ENCODE results near the gene MRTFA. TPM values are rescaled to one million over a fixed set of nuclear protein-coding genes. Genes with fewer than 3 reads are reported as not detected.

MRTFA gene
- total RNA-seq, 1 experiment from 2014 or later: 28.0 TPM

DNA sequence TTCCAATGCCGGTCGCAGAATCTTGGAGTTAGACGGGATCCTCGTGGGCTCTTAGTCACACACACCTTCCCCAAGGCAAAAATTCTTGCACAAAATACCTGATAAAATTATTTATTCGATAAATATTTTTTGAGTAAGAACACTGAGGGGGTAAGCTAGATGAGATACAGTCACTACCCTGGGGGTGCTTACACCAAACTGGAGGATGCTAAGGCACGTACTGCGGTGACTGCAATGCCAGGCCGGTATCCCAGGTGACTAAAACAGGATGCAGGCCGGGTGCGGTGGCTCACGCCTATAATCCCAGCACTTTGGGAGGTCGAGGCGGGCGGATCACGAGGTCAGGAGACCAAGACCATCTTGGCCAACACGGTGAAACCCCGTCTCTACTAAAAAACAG lies 1.7 kb upstream of the MRTFA start:
- CTCF ChIA-PET: no interaction called here
- peaks cover 11 to 28% of the 10 kb centered on the region in 2 experiments; a peak in 3 of 4 replicates for H3K4me1 ChIP-seq (ENCODE audit: control insufficient read depth in 1 of 2, insufficient read depth in 2 of 2, low read length in 2 of 2)
- no peaks in the 10 kb centered on the region for H3K9me2 ChIP-seq (ENCODE audit: insufficient read depth)
- peaks cover under 1% of the 10 kb centered on the region; the same call in 1 of the 2 replicates for H4K20me1 ChIP-seq (ENCODE audit: insufficient read depth)
- no TSS peak for BruUV-seq (replicated peaks)
- no peak for DNase-seq (ENCODE audit: low read depth, low spot score)
- ATAC-seq: no peak
- H3K9ac ChIP-seq (ENCODE audit: low read length): no peak overlapping the region
- H3K9me3 ChIP-seq (ENCODE audit: control insufficient read depth in 1 of 2, insufficient read depth in 1 of 2, low read depth in 1 of 2, low read length in 2 of 2): no peaks in the 10 kb centered on the region
- no peak overlapping the region for H3K27ac ChIP-seq (ENCODE audit: low read depth, low read length)
- H3K27me3 ChIP-seq (ENCODE audit: insufficient read depth, low read length): no peaks in the 10 kb centered on the region
- RAD21 ChIA-PET (ENCODE audit: low non-redundant PET in 1 of 2, low total read pairs in 2 of 2, uncharacterized antibody in 2 of 2, unreplicated experiment in 2 of 2): no interaction called here
- H3K36me3 ChIP-seq (ENCODE audit: control insufficient read depth in 1 of 2, insufficient read depth in 2 of 2, low read length in 2 of 2): no peaks in the 10 kb centered on the region
- H2AFZ ChIP-seq (ENCODE audit: low read depth, low read length, poor library complexity, severe bottlenecking): no peak overlapping the region
- H3K79me2 ChIP-seq (ENCODE audit: insufficient read depth, low read length): peaks cover 30% of the 10 kb centered on the region
- 0 out of 2 replicates have a peak overlapping the region, but pooled peaks have one; percentile 98 for H3K4me2 ChIP-seq (ENCODE audit: low read length)
- H3K4me3 ChIP-seq (replicated peaks in 1 of 2; ENCODE audit: low read depth in 1 of 2, low read length in 2 of 2): no peak overlapping the region
- intact Hi-C loops (cut with micrococcal nuclease): no loop called here
- TF ChIP-seq ELF1 (IDR thresholded peaks at IDR 0.05; ENCODE audit: borderline replicate concordance, low read depth) (no peak), JUND (IDR thresholded peaks at IDR 0.05) (no peak)
- POLR2A ChIA-PET: no interaction called here

DNA sequence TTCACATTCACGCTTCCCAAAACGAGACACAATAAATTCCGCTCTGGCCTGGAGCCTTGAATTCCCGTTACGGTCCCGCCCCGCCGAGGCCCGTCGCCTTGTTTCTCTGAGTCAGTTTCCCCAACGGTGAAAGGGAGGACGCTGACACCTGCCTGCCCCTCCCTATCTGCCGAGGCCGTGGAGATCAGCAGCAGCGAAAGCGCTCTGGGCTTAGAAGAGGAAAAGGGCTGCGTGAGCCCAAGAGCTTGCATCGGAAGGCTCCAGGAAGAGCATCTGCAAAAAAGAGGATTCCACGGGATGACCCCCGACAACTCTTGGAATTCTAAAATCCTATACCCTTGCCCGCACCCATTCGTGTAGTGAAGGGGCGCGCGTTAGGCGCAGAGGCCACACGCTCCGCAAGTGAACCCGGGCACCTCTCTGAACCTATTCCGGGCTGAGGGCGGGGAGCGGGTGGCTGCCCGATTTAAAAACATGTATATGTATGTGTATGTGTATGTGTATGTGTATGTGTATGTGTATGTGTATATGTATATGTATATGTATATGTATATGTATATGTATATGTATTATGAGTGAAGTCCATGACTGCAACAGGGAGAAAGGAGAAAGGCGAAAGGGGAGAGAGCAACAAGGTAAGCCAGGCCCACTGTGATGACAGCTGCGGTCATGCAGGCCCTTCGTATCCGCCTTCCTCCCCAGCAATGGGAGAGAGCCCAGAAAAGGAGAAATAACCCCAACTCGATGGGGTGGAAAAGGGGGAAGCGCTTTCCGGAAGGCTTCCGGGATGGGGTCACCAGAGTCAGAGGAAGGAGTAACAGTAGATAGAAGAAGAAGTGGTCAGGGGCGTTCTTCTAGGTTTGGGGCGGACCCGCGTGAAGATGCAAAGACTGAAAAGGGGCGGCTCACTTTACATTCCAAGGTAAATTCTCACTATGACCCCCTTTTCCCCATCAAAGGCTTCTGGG lies 948 bp upstream of the MRTFA start:
- Histone ChIP-seq H2AFZ (ENCODE audit: low read depth, low read length, poor library complexity, severe bottlenecking) (no peak overlapping the region), H3K27me3 (ENCODE audit: insufficient read depth, low read length) (no peaks in the 10 kb centered on the region), H3K27ac (ENCODE audit: low read depth, low read length) (peak overlapping the region; percentile 60), H3K9me3 (ENCODE audit: control insufficient read depth in 1 of 2, insufficient read depth in 1 of 2, low read depth in 1 of 2, low read length in 2 of 2) (no peaks in the 10 kb centered on the region), H3K9ac (ENCODE audit: low read length) (peak overlapping the region; percentile 79), H3K4me3 (replicated peaks in 1 of 2; ENCODE audit: low read depth in 1 of 2, low read length in 2 of 2) (peak overlapping the region; percentile 56 to 90), H3K79me2 (ENCODE audit: insufficient read depth, low read length) (peaks cover 38% of the 10 kb centered on the region), H3K36me3 (ENCODE audit: control insufficient read depth in 1 of 2, insufficient read depth in 2 of 2, low read length in 2 of 2) (no peaks in the 10 kb centered on the region), H3K4me2 (ENCODE audit: low read length) (peak overlapping the region; percentile 98), H4K20me1 (ENCODE audit: insufficient read depth) (peaks cover 5% of the 10 kb centered on the region; the same call in 1 of the 2 replicates), H3K4me1 (ENCODE audit: control insufficient read depth in 1 of 2, insufficient read depth in 2 of 2, low read length in 2 of 2) (peaks cover 11 to 28% of the 10 kb centered on the region in 2 experiments; a peak in 3 of 4 replicates), H3K9me2 (ENCODE audit: insufficient read depth) (no peaks in the 10 kb centered on the region)
- ChIA-PET RAD21 (ENCODE audit: low non-redundant PET in 1 of 2, low total read pairs in 2 of 2, uncharacterized antibody in 2 of 2, unreplicated experiment in 2 of 2) (interaction anchor here in 1 of 2 experiments (1.0 to 1.2 kb wide), 2 partner anchors 9 to 113 kb away, joined by 3 read pairs; no protein-coding TSS in a partner anchor), POLR2A (interaction anchor here (0.7 to 1.7 kb wide), 6 partner anchors 9 to 17 kb away, joined by 3 to 14 read pairs (median 5); no protein-coding TSS in a partner anchor), CTCF (interaction anchor here (1.0 to 1.2 kb wide), 2 partner anchors 9 to 262 kb away, joined by 4 read pairs; no protein-coding TSS in a partner anchor)
- intact Hi-C loops (cut with micrococcal nuclease): no loop called here
- DNase-seq (ENCODE audit: low read depth, low spot score) (no peak), ATAC-seq (peak; percentile 4)
- TSS peak; percentile 94 for BruUV-seq (replicated peaks)
- TF ChIP-seq, protein P1, sequence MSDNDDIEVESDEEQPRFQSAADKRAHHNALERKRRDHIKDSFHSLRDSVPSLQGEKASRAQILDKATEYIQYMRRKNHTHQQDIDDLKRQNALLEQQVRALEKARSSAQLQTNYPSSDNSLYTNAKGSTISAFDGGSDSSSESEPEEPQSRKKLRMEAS (IDR thresholded peaks at IDR 0.05): no peak
- TF ChIP-seq, protein P2, sequence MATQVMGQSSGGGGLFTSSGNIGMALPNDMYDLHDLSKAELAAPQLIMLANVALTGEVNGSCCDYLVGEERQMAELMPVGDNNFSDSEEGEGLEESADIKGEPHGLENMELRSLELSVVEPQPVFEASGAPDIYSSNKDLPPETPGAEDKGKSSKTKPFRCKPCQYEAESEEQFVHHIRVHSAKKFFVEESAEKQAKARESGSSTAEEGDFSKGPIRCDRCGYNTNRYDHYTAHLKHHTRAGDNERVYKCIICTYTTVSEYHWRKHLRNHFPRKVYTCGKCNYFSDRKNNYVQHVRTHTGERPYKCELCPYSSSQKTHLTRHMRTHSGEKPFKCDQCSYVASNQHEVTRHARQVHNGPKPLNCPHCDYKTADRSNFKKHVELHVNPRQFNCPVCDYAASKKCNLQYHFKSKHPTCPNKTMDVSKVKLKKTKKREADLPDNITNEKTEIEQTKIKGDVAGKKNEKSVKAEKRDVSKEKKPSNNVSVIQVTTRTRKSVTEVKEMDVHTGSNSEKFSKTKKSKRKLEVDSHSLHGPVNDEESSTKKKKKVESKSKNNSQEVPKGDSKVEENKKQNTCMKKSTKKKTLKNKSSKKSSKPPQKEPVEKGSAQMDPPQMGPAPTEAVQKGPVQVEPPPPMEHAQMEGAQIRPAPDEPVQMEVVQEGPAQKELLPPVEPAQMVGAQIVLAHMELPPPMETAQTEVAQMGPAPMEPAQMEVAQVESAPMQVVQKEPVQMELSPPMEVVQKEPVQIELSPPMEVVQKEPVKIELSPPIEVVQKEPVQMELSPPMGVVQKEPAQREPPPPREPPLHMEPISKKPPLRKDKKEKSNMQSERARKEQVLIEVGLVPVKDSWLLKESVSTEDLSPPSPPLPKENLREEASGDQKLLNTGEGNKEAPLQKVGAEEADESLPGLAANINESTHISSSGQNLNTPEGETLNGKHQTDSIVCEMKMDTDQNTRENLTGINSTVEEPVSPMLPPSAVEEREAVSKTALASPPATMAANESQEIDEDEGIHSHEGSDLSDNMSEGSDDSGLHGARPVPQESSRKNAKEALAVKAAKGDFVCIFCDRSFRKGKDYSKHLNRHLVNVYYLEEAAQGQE (IDR thresholded peaks at IDR 0.05; ENCODE audit: low read depth): no peak
- TF ChIP-seq JUND (IDR thresholded peaks at IDR 0.05) (no peak), SRF (IDR thresholded peaks at IDR 0.05; ENCODE audit: low read depth) (no peak), ZFX (IDR thresholded peaks at IDR 0.05) (no peak), CEBPB (IDR thresholded peaks at IDR 0.05; ENCODE audit: low read depth) (no peak), SP1 (IDR thresholded peaks at IDR 0.05; ENCODE audit: low read depth) (no peak), FOSL1 (IDR thresholded peaks at IDR 0.05; ENCODE audit: low read depth) (no peak), ELF1 (IDR thresholded peaks at IDR 0.05; ENCODE audit: borderline replicate concordance, low read depth) (no peak), EZH2phosphoT487 (IDR thresholded peaks at IDR 0.05; ENCODE audit: borderline replicate concordance) (no peak)
- TF ChIP-seq, protein P3, sequence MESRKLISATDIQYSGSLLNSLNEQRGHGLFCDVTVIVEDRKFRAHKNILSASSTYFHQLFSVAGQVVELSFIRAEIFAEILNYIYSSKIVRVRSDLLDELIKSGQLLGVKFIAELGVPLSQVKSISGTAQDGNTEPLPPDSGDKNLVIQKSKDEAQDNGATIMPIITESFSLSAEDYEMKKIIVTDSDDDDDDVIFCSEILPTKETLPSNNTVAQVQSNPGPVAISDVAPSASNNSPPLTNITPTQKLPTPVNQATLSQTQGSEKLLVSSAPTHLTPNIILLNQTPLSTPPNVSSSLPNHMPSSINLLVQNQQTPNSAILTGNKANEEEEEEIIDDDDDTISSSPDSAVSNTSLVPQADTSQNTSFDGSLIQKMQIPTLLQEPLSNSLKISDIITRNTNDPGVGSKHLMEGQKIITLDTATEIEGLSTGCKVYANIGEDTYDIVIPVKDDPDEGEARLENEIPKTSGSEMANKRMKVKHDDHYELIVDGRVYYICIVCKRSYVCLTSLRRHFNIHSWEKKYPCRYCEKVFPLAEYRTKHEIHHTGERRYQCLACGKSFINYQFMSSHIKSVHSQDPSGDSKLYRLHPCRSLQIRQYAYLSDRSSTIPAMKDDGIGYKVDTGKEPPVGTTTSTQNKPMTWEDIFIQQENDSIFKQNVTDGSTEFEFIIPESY (IDR thresholded peaks at IDR 0.05; ENCODE audit: extremely low read depth, insufficient replicate concordance, low read length): no peak
